Measurements from ENCODE around the gene EML6. TPM values are rescaled to one million over a fixed set of nuclear protein-coding genes. Genes with fewer than 3 reads are reported as not detected.

Gene EML6
- total and polyA plus RNA-seq, 7 donors: 0.38 to 9.3 (median 2.5) TPM

GRCh38 chr2:54770211-54770610, 46.7 kb downstream of the EML6 start:
- Histone ChIP-seq H3K27ac (no peak overlapping the region), H3K4me1 (no peaks in the 10 kb centered on the region), H3K4me3 (no peak overlapping the region), H3K36me3 (ENCODE audit: insufficient read depth in 1 of 2, low read depth in 1 of 2) (no peaks in the 10 kb centered on the region), H3K9me3 (peaks cover 3% of the 10 kb centered on the region), H3K27me3 (ENCODE audit: insufficient read depth in 3 of 3, low read length in 2 of 3) (no peaks in the 10 kb centered on the region)
- no peak for TF ChIP-seq CTCF (IDR thresholded peaks at IDR 0.05)
- WGBS, 3 donors: 30 to 45% (median 38%) methylated on average over 2 of the region's 2 CpGs
- ATAC-seq: no peak
- intact Hi-C loops (cut with DNase I): no loop called here
- no peak for DNase-seq

GRCh38 chr2:54770676-54771075, 47.2 kb downstream of the EML6 start:
- Histone ChIP-seq H3K4me1 (no peaks in the 10 kb centered on the region), H3K9me3 (peaks cover 6% of the 10 kb centered on the region), H3K36me3 (ENCODE audit: insufficient read depth in 1 of 2, low read depth in 1 of 2) (no peaks in the 10 kb centered on the region), H3K27ac (no peak overlapping the region), H3K27me3 (ENCODE audit: insufficient read depth in 3 of 3, low read length in 2 of 3) (no peaks in the 10 kb centered on the region), H3K4me3 (no peak overlapping the region)
- no peak for TF ChIP-seq CTCF (IDR thresholded peaks at IDR 0.05)
- intact Hi-C loops (cut with DNase I): no loop called here
- no peak for ATAC-seq
- no peak for DNase-seq
- 77 to 95% (median 93%) methylated on average over 3 of the region's 3 CpGs for WGBS, 3 donors

GRCh38 chr2:54771166-54771885, 47.9 kb downstream of the EML6 start:
- Histone ChIP-seq H3K9me3 (peaks cover 12% of the 10 kb centered on the region), H3K4me3 (no peak overlapping the region), H3K4me1 (no peaks in the 10 kb centered on the region), H3K27ac (no peak overlapping the region), H3K36me3 (ENCODE audit: insufficient read depth in 1 of 2, low read depth in 1 of 2) (peaks cover 0 to 2% of the 10 kb centered on the region in 2 donors), H3K27me3 (ENCODE audit: insufficient read depth in 3 of 3, low read length in 2 of 3) (no peaks in the 10 kb centered on the region)
- DNase-seq (no peak), ATAC-seq (no peak)
- 82 to 88% (median 84%) methylated on average over 10 of the region's 10 CpGs for WGBS, 3 donors
- intact Hi-C loops (cut with DNase I): no loop called here
- TF ChIP-seq CTCF (IDR thresholded peaks at IDR 0.05): no peak

DNA sequence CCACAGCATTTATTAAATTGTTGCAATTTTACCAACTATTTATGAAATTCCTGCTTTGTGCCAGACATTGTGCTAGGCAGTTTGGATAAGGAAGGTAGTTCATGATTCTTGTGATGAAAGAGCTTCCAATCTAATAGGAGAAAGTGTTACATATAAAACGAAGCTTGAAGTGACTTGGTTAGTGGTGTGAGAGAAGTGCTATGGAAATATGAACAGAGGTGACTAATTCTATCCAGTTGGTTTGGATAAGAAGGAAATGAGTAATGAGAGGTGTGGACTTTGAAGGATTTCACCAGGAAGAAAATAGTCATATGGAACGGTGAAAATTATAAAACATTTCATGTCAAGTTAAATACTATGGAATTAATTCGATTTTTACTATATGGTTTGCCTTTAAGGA, 48.6 kb downstream of the EML6 start:
- WGBS, 3 donors: 59 to 81% (median 70%) methylated on average over 3 of the region's 3 CpGs
- intact Hi-C loops (cut with DNase I): no loop called here
- H3K27me3 ChIP-seq (ENCODE audit: insufficient read depth in 3 of 3, low read length in 2 of 3): no peaks in the 10 kb centered on the region
- no peaks in the 10 kb centered on the region for H3K4me1 ChIP-seq
- H3K27ac ChIP-seq: no peak overlapping the region
- no peak for ATAC-seq
- DNase-seq: no peak
- H3K4me3 ChIP-seq: no peak overlapping the region
- H3K9me3 ChIP-seq: peaks cover 12% of the 10 kb centered on the region
- H3K36me3 ChIP-seq (ENCODE audit: insufficient read depth in 1 of 2, low read depth in 1 of 2): peaks cover 0 to 2% of the 10 kb centered on the region in 2 donors
- no peak for TF ChIP-seq CTCF (IDR thresholded peaks at IDR 0.05)

DNA sequence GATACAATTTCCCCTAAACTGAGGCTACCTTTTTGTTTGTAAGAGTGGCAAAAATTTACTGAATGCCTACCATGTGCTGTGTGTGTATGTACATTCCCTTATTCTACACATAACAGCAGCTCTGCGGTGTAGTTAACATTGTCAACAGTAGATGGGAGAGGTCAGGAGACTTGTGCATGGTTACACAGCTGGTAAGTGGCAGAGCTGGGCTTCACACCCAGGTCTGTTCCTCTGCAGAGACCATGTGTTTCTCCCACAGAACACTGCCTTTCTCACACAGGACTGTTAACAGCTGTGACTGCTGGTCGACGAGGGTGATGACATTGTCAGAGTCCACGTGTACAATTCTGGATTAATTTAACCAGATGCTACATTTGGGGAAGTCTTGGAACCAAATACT, 49.1 kb downstream of the EML6 start:
- H3K36me3 ChIP-seq (ENCODE audit: insufficient read depth in 1 of 2, low read depth in 1 of 2): peaks cover 0 to 2% of the 10 kb centered on the region in 2 donors
- no peak overlapping the region for H3K27ac ChIP-seq
- TF ChIP-seq CTCF (IDR thresholded peaks at IDR 0.05): no peak
- no peaks in the 10 kb centered on the region for H3K4me1 ChIP-seq
- ATAC-seq (no peak), DNase-seq (no peak)
- peaks cover 12% of the 10 kb centered on the region for H3K9me3 ChIP-seq
- WGBS, 3 donors: 49 to 65% (median 55%) methylated on average over 4 of the region's 4 CpGs
- H3K4me3 ChIP-seq: no peak overlapping the region
- intact Hi-C loops (cut with DNase I): no loop called here
- no peaks in the 10 kb centered on the region for H3K27me3 ChIP-seq (ENCODE audit: insufficient read depth in 3 of 3, low read length in 2 of 3)

Measured in psoas muscle (tissue), 8 donors.